Ovary (tissue), 3 donors: ENCODE data around the gene SNURF.

ENCODE experiments used
- EP300 ChIP-seq: sonication (generic); formaldehyde crosslinking; IDR thresholded peaks from one replicate; pipeline ENCODE4 v1.6.1; 2017; ENCODE audit warnings: antibody characterized with exemption
- POLR2A ChIP-seq: fragments of 450-650 bp; IDR thresholded peaks from one replicate; pipeline ENCODE4 v1.6.1; 2017; ENCODE audit warnings: antibody characterized with exemption, mild to moderate bottlenecking, moderate library complexity
- TF ChIP-seq, protein P1 (sequence below), 3 donors: fragments of 450-650 bp in 2 of 3; fragments of 200-600 bp in 1 of 3; IDR thresholded peaks; one replicate each; pipeline versions ENCODE4 v1.5.1 to v1.8.0; 2016 to 2022; ENCODE audit warnings: antibody characterized with exemption in 3 of 3, mild to moderate bottlenecking in 1 of 3
- donor health status: DM: no; HTN: no; CAD: no.

DNA sequence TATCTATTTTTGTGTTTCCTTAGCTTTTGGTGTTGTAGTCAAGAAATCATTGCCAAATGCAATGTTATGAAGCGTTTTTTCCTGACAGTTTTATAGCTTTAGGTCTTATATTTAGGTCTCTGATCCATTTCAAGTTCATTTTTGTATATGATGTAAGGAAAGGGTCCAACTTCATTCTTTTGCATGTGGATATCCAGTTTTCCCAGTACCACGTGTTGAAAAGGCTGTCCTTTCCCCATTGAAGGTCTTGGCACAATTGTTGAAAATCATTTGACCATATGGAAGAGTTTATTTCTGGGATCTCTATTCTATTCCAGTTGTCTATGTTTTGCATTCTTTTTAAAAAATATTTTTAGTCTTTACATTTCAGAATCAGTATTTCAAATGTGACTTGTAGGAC lies 14.6 kb upstream of the SNURF start:
- TF ChIP-seq, protein P1, sequence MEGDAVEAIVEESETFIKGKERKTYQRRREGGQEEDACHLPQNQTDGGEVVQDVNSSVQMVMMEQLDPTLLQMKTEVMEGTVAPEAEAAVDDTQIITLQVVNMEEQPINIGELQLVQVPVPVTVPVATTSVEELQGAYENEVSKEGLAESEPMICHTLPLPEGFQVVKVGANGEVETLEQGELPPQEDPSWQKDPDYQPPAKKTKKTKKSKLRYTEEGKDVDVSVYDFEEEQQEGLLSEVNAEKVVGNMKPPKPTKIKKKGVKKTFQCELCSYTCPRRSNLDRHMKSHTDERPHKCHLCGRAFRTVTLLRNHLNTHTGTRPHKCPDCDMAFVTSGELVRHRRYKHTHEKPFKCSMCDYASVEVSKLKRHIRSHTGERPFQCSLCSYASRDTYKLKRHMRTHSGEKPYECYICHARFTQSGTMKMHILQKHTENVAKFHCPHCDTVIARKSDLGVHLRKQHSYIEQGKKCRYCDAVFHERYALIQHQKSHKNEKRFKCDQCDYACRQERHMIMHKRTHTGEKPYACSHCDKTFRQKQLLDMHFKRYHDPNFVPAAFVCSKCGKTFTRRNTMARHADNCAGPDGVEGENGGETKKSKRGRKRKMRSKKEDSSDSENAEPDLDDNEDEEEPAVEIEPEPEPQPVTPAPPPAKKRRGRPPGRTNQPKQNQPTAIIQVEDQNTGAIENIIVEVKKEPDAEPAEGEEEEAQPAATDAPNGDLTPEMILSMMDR (IDR thresholded peaks at IDR 0.05): no peak
- TF ChIP-seq EP300 (no peak), POLR2A (no peak)
